Measurements from ENCODE around the gene FAM124A.

GRCh38 chr13:51225029-51225428 is 2.8 kb downstream of the FAM124A start:
- TF ChIP-seq POLR2AphosphoS5 (IDR thresholded peaks at IDR 0.05) (no peak), CTCF (IDR thresholded peaks at IDR 0.05) (no peak)

Data from upper lobe of left lung (tissue), 4 donors.